GM23248 (cell line): Measurements from ENCODE around the gene PXDN. TPM values are rescaled to one million over a fixed set of nuclear protein-coding genes. Genes with fewer than 3 reads are reported as not detected.

Source experiments
- DNase-seq: peaks from one replicate; pipeline ENCODE4 v3.0.0-alpha.2; 2015
- H2AFZ ChIP-seq: fragments of 200-600 bp; sonication (generic); 2 replicates; pipeline ENCODE4 v1.6.1; 2016; ENCODE audit warnings: antibody characterized with exemption
- H3F3A ChIP-seq: fragments of 200-600 bp; sonication (generic); 2 replicates; pipeline ENCODE4 v1.6.1; 2016; ENCODE audit warnings: mild to moderate bottlenecking, antibody characterized with exemption, mixed run types; ENCODE audit not compliant: insufficient read depth
- H3K27ac ChIP-seq: fragments of 200-600 bp; sonication (generic); 2 replicates; pipeline ENCODE4 v1.5.1; 2016; ENCODE audit warnings: mild to moderate bottlenecking
- H3K27me3 ChIP-seq: fragments of 200-600 bp; sonication (generic); replicated peaks from 2 replicates; pipeline ENCODE4 v1.6.1; 2016; ENCODE audit warnings: mild to moderate bottlenecking; ENCODE audit not compliant: insufficient read depth
- H3K36me3 ChIP-seq: fragments of 200-600 bp; sonication (generic); 2 replicates; pipeline ENCODE4 v1.6.1; 2016; ENCODE audit warnings: low read depth, mild to moderate bottlenecking
- H3K4me1 ChIP-seq: fragments of 200-600 bp; sonication (generic); 2 replicates; pipeline ENCODE4 v1.6.1; 2016; ENCODE audit warnings: mild to moderate bottlenecking; ENCODE audit not compliant: insufficient read depth
- H3K4me2 ChIP-seq: fragments of 200-600 bp; sonication (generic); one replicate; pipeline ENCODE4 v1.6.1; 2016; ENCODE audit warnings: mild to moderate bottlenecking; ENCODE audit not compliant: unreplicated experiment
- H3K4me3 ChIP-seq: fragments of 200-600 bp; sonication (generic); 2 replicates; pipeline ENCODE4 v1.5.1; 2016; ENCODE audit warnings: mild to moderate bottlenecking
- H3K79me2 ChIP-seq: fragments of 200-600 bp; sonication (generic); 2 replicates; pipeline ENCODE4 v1.6.1; 2016; ENCODE audit warnings: mild to moderate bottlenecking; ENCODE audit not compliant: insufficient read depth
- H3K9ac ChIP-seq: fragments of 200-600 bp; sonication (generic); 2 replicates; pipeline ENCODE4 v1.6.1; 2016; ENCODE audit warnings: mild to moderate bottlenecking
- H3K9me2 ChIP-seq: fragments of 200-600 bp; sonication (generic); 2 replicates; pipeline ENCODE4 v1.6.1; 2016; ENCODE audit warnings: mixed run types, mild to moderate bottlenecking, moderate library complexity; ENCODE audit not compliant: insufficient read depth
- H3K9me3 ChIP-seq: fragments of 200-600 bp; sonication (generic); one replicate; pipeline ENCODE4 v1.6.1; 2017; ENCODE audit warnings: low read depth
- H4K20me1 ChIP-seq: fragments of 200-600 bp; sonication (generic); 2 replicates; pipeline ENCODE4 v1.6.0; 2016; ENCODE audit not compliant: insufficient read depth
- EZH2 ChIP-seq: fragments of 200-600 bp; sonication (generic); IDR thresholded peaks from 2 replicates; pipeline ENCODE4 v1.6.1; 2018; ENCODE audit warnings: antibody characterized with exemption, mild to moderate bottlenecking; ENCODE audit not compliant: insufficient read depth, poor library complexity, severe bottlenecking
- EZH2phosphoT487 ChIP-seq: fragments of 200-600 bp; sonication (generic); IDR thresholded peaks from 2 replicates; pipeline ENCODE4 v1.6.1; 2018; ENCODE audit warnings: antibody characterized with exemption, moderate library complexity, mild to moderate bottlenecking, low read depth; ENCODE audit not compliant: insufficient read depth
- WGBS, 2 experiments: methylation state at CpG; one replicate each; pipeline ENCODE4 v1.1.6; 2015 to 2017; ENCODE audit warnings: low lambda C conversion rate in 2 of 2, low coverage in 1 of 2; ENCODE audit errors: missing lambda C conversion rate in 2 of 2; 5-methylcytosine and 5-hydroxymethylcytosine counted together
- in situ Hi-C: fragments of 300-500 bp; cut with MboI; formaldehyde crosslinking; loops from 2 replicates; pipeline ENCODE4 v1.15.0; 2020
- polyA plus RNA-seq: library from polyadenylated mRNA; unstranded; fragments of >200 nt; fragmentation: Nextera tagmentation; extraction: Ambion mirVana; gene quantifications from 2 replicates; pipeline ENCODE4 v1.2.1, GENCODE V29; 2016
- total RNA-seq: library from RNA; depleted of rRNA; stranded (reverse); fragments of >200 nt; shearing (Covaris generic); gene quantifications from 2 replicates; pipeline ENCODE4 v1.2.3, GENCODE V29; 2014

PXDN gene
- total and polyA plus RNA-seq, 2 experiments from 2014 or later = 222 to 263 TPM

GRCh38 chr2:1752751-1753150 is 8.4 kb upstream of the PXDN start:
- Histone ChIP-seq H3K4me2 (no peak overlapping the region), H3K9me2 (no peaks in the 10 kb centered on the region), H3K79me2 (no peaks in the 10 kb centered on the region), H3K27me3 (0 out of 2 replicates have a peak, but pooled peaks cover 8% of the 10 kb centered on the region), H3K27ac (no peak overlapping the region), H3K9ac (no peak overlapping the region), H3K9me3 (no peaks in the 10 kb centered on the region), H3K36me3 (no peaks in the 10 kb centered on the region), H3F3A (no peaks in the 10 kb centered on the region), H4K20me1 (no peaks in the 10 kb centered on the region), H2AFZ (no peak overlapping the region), H3K4me3 (no peak overlapping the region), H3K4me1 (no peaks in the 10 kb centered on the region)
- 74 to 76% methylated on average over 6 of the region's 6 CpGs for WGBS, 2 experiments
- in situ Hi-C loops = no loop called here
- DNase-seq = no peak
- TF ChIP-seq EZH2phosphoT487 = no peak
- TF ChIP-seq EZH2 = no peak

GRCh38 chr2:1751767-1752725 is 7.7 kb upstream of the PXDN start:
- Histone ChIP-seq H3K4me2 (no peak overlapping the region), H3K27ac (no peak overlapping the region), H3K36me3 (no peaks in the 10 kb centered on the region), H3K4me3 (no peak overlapping the region), H4K20me1 (no peaks in the 10 kb centered on the region), H3K9me3 (no peaks in the 10 kb centered on the region), H2AFZ (no peak overlapping the region), H3K9ac (no peak overlapping the region), H3F3A (no peaks in the 10 kb centered on the region), H3K9me2 (no peaks in the 10 kb centered on the region), H3K4me1 (no peaks in the 10 kb centered on the region), H3K27me3 (0 out of 2 replicates have a peak, but pooled peaks cover 8% of the 10 kb centered on the region), H3K79me2 (no peaks in the 10 kb centered on the region)
- TF ChIP-seq EZH2phosphoT487 (no peak), EZH2 (no peak)
- 68 to 71% methylated on average over 21 of the region's 21 CpGs for WGBS, 2 experiments
- no peak for DNase-seq
- in situ Hi-C loops = no loop called here

DNA sequence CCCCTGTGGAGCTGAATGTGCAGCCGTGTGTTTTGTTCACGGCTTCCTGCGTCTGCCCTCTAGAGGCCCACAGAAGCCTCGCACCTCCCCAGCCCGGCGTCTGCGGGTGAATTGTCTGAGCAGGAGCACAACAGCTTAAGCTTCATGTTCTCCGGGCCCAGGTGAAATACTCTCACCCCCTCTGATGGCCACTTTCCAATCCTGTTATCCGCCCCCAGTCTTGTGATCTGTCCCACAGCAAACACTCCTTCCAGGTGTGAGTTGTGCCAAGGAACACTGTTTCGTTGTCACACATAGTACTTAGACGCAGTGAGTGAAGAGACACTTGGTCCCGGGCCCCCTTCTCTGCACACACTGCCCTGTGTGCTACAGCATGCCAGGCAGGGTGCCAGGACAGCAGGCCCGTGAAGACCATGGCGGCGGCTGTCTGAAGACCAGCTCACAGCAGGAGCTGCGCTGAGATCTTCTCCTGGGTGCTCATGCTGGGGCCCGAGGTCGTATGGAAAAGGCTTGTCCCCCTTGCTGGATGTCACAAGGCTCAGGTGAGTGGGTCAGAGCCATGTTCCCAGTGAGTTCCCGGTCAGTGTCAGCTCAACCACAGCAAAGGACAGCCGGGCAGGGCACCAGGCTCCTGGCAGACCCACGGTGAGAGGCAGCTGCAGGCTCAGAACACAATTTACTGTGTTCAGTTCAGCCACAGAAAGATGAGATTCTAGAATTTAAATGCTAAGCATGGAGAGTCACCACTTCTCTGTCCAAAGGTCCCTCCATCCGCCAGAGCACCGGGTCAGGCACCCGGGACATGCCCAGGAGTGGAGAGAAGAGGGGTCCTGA is 6.8 kb upstream of the PXDN start:
- Histone ChIP-seq H3K4me3 (no peak overlapping the region), H3K9me3 (no peaks in the 10 kb centered on the region), H3K4me1 (no peaks in the 10 kb centered on the region), H4K20me1 (no peaks in the 10 kb centered on the region), H2AFZ (no peak overlapping the region), H3K9me2 (no peaks in the 10 kb centered on the region), H3K79me2 (no peaks in the 10 kb centered on the region), H3K4me2 (no peak overlapping the region), H3F3A (no peaks in the 10 kb centered on the region), H3K27me3 (0 out of 2 replicates have a peak, but pooled peaks cover 8% of the 10 kb centered on the region), H3K27ac (no peak overlapping the region), H3K36me3 (no peaks in the 10 kb centered on the region), H3K9ac (no peak overlapping the region)
- peak; percentile 92 for DNase-seq
- in situ Hi-C loops = no loop called here
- no peak for TF ChIP-seq EZH2phosphoT487
- TF ChIP-seq EZH2 = no peak
- WGBS, 2 experiments = 28% methylated on average over 24 of the region's 24 CpGs

GRCh38 chr2:1750270-1750932 is 6.1 kb upstream of the PXDN start:
- Histone ChIP-seq H3K27me3 (0 out of 2 replicates have a peak, but pooled peaks cover 8% of the 10 kb centered on the region), H3K79me2 (no peaks in the 10 kb centered on the region), H3K4me3 (no peak overlapping the region), H3K9me2 (no peaks in the 10 kb centered on the region), H4K20me1 (no peaks in the 10 kb centered on the region), H3K4me1 (no peaks in the 10 kb centered on the region), H3K9me3 (no peaks in the 10 kb centered on the region), H2AFZ (no peak overlapping the region), H3K36me3 (no peaks in the 10 kb centered on the region), H3K4me2 (no peak overlapping the region), H3K9ac (no peak overlapping the region), H3K27ac (no peak overlapping the region), H3F3A (no peaks in the 10 kb centered on the region)
- WGBS, 2 experiments = 20 to 25% methylated on average over 4 to 5 of the region's 5 CpGs
- no peak for DNase-seq
- in situ Hi-C loops = no loop called here
- TF ChIP-seq EZH2 (no peak), EZH2phosphoT487 (no peak)
